Brain microvascular endothelial cell (primary cell): ENCODE results near the gene ARHGAP10.

ENCODE experiments used
- DNase-seq: peaks from one replicate; pipeline ENCODE4 v3.0.0-alpha.2; 2020
- H3K27ac ChIP-seq: fragments of 250-450 bp; sonication (Bioruptor Pico); 2 replicates; pipeline ENCODE4 v1.5.1; 2020; ENCODE audit warnings: mild to moderate bottlenecking, moderate library complexity
- H3K27me3 ChIP-seq: fragments of 250-450 bp; sonication (Bioruptor Pico); replicated peaks from 2 replicates; pipeline ENCODE4 v1.5.1; 2020; ENCODE audit warnings: mild to moderate bottlenecking
- H3K36me3 ChIP-seq: fragments of 250-450 bp; sonication (Bioruptor Pico); replicated peaks from 2 replicates; pipeline ENCODE4 v1.5.1; 2020; ENCODE audit warnings: mild to moderate bottlenecking
- H3K4me3 ChIP-seq: 2 replicates; pipeline ENCODE4 v1.5.1; 2011; ENCODE audit warnings: low read depth, mild to moderate bottlenecking, control low read depth, low read length, moderate library complexity
- in situ Hi-C: cut with HindIII; loops from 2 replicates; pipeline ENCODE4 v1.10.0; 2017; ENCODE audit warnings: low sequenced_read_pairs, low pct_ligation_motif_present
- TF ChIP-seq, protein P1 (sequence below): IDR thresholded peaks from 2 replicates; pipeline ENCODE4 v1.5.1; 2011; ENCODE audit warnings: low read depth, mild to moderate bottlenecking, moderate library complexity, low read length, control low read depth, inconsistent platforms; ENCODE audit errors: missing control alignments

The ARHGAP10 gene

DNA sequence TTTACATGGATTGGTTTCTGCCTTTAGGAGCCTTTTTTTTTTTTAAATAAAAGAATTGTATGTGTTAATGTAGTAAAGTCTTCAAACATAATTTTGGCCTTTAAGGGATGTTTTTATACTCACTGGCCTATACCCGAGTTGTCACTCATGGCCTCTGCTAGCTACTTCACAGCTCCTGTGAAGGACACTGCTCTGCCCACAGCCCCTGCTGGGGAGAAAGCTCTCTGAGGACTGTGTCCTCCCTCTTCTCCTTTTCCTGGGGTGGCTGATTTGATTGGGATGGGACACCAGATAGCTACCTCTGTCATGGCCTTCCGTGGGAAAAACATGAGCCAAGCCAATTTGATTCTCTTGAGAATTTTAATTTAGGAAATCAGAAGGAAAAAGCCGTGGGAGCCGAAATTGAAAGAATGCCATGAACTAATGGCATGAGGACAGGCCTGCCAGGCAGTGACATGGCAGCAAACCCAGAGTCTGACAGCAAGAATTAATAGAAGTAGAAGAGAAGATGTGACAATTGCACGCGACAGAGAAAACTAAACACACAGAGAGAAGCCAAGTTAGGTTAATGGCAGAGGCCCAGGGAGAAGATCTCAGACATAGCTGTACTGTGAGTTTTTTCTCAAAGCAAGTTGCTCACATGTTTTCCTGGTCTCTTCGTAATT is 81.4 kb downstream of the ARHGAP10 start:
- Histone ChIP-seq H3K27me3 (no peaks in the 10 kb centered on the region), H3K4me3 (no peak overlapping the region), H3K27ac (no peak overlapping the region), H3K36me3 (no peaks in the 10 kb centered on the region)
- no peak for DNase-seq
- in situ Hi-C loops, result no loop called here
- TF ChIP-seq, protein P1, sequence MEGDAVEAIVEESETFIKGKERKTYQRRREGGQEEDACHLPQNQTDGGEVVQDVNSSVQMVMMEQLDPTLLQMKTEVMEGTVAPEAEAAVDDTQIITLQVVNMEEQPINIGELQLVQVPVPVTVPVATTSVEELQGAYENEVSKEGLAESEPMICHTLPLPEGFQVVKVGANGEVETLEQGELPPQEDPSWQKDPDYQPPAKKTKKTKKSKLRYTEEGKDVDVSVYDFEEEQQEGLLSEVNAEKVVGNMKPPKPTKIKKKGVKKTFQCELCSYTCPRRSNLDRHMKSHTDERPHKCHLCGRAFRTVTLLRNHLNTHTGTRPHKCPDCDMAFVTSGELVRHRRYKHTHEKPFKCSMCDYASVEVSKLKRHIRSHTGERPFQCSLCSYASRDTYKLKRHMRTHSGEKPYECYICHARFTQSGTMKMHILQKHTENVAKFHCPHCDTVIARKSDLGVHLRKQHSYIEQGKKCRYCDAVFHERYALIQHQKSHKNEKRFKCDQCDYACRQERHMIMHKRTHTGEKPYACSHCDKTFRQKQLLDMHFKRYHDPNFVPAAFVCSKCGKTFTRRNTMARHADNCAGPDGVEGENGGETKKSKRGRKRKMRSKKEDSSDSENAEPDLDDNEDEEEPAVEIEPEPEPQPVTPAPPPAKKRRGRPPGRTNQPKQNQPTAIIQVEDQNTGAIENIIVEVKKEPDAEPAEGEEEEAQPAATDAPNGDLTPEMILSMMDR, result no peak

DNA sequence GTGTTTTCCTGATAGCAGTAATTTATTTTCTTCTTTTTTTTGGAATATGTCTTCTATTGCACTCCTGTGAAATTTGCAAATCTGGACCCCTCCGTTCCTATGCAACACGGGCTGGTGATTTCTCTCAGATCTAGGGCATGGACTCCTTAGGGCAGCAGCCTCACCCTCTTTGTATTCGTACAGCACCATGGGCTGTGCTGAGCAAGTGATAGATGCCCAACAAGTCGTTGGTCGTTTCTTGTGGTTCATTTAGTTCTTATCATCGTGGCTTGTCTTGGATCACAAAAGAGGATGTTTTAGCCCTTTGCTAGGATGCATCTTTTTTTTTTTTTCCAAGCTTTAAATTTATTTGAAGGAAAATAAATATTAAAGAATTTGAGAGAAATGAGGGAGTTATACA is 82.1 kb downstream of the ARHGAP10 start:
- no peak overlapping the region for H3K27ac ChIP-seq
- no peak for DNase-seq
- no peak overlapping the region for H3K4me3 ChIP-seq
- H3K27me3 ChIP-seq, result no peaks in the 10 kb centered on the region
- no peaks in the 10 kb centered on the region for H3K36me3 ChIP-seq
- in situ Hi-C loops, result no loop called here
- TF ChIP-seq, protein P1, result no peak

DNA sequence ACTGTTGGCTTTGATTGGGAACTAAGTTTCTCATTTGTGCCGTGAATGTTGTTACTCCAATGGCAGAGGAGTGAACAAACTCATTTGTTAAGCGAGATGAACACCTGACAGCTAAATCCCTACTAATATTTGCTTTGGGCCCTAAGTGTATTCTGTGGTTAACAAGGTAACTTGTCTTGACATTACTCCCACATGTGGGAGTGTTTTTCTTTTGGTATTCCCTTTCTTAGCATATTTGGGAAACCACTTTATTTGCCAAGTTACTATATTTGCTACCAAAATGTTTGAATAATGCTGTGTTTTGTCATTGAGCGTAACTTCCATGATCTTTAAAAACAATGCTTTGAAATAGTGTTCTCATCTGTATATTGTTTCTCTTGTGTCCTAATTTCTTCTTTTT is 82.5 kb downstream of the ARHGAP10 start:
- Histone ChIP-seq H3K27ac (no peak overlapping the region), H3K36me3 (no peaks in the 10 kb centered on the region), H3K27me3 (no peaks in the 10 kb centered on the region), H3K4me3 (no peak overlapping the region)
- in situ Hi-C loops, result no loop called here
- TF ChIP-seq, protein P1, result no peak
- no peak for DNase-seq

DNA sequence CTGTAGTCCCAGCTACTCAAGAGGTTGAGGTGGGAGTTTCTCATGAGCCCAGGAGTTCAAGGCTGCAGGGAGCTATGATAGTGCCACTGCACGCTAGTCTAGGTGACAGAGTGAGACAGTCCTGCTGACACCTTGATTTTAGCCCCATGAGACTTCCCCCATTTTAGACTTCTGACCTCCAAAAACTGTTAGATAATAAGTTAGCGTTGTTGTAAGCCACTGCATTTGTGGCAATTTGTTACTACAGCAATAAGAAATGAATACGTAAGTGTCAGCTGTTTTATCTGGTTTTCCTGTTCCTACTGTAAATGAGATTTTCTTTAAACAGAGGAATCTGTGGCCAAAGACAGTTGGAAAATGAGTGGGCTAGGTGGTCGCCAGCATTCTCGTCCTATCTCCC is 83.9 kb downstream of the ARHGAP10 start:
- Histone ChIP-seq H3K4me3 (no peak overlapping the region), H3K27ac (no peak overlapping the region), H3K36me3 (no peaks in the 10 kb centered on the region), H3K27me3 (no peaks in the 10 kb centered on the region)
- in situ Hi-C loops, result no loop called here
- TF ChIP-seq, protein P1, result no peak
- no peak for DNase-seq

DNA sequence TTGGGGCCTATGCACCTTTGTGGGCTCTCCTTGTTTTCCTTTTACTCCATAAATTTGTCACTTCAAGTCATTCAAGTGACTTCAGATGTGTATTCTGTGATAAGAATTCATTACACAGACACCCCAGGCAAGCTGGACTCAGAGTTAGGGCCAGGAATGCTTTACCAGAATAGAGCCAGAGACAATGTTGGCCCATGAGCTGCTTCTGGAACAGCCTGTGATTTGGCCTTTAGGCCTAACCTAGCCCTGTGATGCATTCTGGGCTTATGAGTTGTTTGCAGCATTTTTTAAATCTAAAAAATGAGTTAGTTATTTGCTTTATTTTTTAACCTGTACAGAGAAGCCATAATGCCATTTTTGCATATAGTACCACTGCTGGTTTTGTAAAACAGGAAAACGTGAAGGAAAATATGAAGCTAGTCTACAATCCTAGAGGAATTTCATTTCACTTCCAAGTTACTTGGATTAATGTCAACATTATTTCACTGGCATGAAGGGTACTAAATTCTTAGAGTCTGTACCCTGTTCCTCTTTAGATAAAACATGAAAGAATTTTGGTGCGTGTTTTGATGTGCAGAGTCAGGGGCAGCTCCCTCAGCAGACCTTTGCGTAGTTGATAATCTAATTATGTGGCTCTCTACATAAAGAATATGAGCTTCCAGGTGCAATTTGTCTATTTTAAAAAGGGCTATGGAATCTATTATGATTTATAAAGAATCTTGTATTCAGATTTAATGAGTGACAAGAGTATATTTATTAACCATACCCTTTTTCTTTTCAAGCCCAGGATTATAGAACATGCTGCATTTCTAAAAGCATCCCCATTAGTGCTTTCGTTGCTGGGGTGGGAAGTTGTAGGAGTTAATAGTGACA is 84.7 kb downstream of the ARHGAP10 start:
- in situ Hi-C loops, result no loop called here
- Histone ChIP-seq H3K27me3 (no peaks in the 10 kb centered on the region), H3K36me3 (no peaks in the 10 kb centered on the region), H3K4me3 (no peak overlapping the region), H3K27ac (no peak overlapping the region)
- TF ChIP-seq, protein P1, result no peak
- no peak for DNase-seq

DNA sequence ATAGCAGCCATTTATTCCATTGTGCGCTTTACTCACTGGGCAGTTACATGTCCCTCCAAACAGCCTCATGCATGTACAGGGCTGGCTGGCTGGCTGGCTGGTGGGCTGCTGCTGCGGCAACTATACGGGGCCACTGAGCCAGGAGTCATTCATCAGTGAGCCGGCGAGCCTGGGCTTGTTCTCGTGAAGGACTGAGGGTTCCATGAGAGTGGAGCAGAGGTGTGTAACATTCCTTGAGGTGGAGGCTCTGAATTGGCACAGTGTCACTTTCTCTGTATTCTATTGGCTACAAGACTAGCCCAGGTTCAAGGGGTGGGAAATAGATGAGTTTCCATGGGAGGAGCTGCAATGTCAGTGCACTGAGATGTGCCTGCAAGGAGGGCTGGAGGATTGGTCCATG is 89.1 kb downstream of the ARHGAP10 start:
- H3K4me3 ChIP-seq, result no peak overlapping the region
- no peak overlapping the region for H3K27ac ChIP-seq
- no peaks in the 10 kb centered on the region for H3K27me3 ChIP-seq
- DNase-seq, result no peak
- H3K36me3 ChIP-seq, result no peaks in the 10 kb centered on the region
- TF ChIP-seq, protein P1, result no peak
- in situ Hi-C loops, result no loop called here
